ENCODE results near the gene RASSF6.

GRCh38 chr4:73527196-73527595 lies 93.0 kb downstream of the RASSF6 start:
- TF ChIP-seq EZH2 (IDR thresholded peaks at IDR 0.05; ENCODE audit: low read length, unreplicated experiment): no peak
- TF ChIP-seq, protein P1, sequence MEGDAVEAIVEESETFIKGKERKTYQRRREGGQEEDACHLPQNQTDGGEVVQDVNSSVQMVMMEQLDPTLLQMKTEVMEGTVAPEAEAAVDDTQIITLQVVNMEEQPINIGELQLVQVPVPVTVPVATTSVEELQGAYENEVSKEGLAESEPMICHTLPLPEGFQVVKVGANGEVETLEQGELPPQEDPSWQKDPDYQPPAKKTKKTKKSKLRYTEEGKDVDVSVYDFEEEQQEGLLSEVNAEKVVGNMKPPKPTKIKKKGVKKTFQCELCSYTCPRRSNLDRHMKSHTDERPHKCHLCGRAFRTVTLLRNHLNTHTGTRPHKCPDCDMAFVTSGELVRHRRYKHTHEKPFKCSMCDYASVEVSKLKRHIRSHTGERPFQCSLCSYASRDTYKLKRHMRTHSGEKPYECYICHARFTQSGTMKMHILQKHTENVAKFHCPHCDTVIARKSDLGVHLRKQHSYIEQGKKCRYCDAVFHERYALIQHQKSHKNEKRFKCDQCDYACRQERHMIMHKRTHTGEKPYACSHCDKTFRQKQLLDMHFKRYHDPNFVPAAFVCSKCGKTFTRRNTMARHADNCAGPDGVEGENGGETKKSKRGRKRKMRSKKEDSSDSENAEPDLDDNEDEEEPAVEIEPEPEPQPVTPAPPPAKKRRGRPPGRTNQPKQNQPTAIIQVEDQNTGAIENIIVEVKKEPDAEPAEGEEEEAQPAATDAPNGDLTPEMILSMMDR (conservative IDR thresholded peaks at IDR 0.05; ENCODE audit: low read depth, low read length): no peak

Measured in PC-3 (cell line).